HG02884 (cell line): ENCODE data around the gene NFX1.
"Not testable (repeated sequence)": the region's sequence is repeated elsewhere in the genome, so short reads cannot be mapped to it uniquely, and the experiment has no call there.

ENCODE experiments used
- ATAC-seq: cut with Tn5 transposase; IDR thresholded peaks from one replicate; pipeline ENCODE4 v1.9.1; 2021; ENCODE audit warnings: mild to moderate bottlenecking, moderate library complexity; ENCODE audit not compliant: unreplicated experiment

Gene NFX1

DNA sequence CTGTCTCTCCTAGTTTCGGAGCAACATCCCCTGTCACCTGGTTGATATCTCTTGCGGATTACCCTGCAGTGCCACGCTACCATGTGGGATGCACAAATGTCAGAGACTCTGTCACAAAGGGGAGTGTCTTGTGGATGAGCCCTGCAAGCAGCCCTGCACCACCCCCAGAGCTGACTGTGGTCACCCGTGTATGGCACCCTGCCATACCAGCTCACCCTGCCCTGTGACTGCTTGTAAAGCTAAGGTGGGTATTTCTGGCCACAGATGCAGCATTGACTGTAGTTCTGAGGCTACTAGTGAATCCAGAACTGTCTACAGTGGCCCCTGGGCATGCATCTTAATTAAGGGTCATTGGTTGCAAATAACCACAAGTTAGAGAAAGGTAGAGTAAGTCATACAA is 61.2 kb downstream of the NFX1 start:
- ATAC-seq, result no peak

- ATAC-seq, result no peak
Measured at GRCh38 chr9:33354651-33355211, 64.4 kb downstream of the NFX1 start.

DNA sequence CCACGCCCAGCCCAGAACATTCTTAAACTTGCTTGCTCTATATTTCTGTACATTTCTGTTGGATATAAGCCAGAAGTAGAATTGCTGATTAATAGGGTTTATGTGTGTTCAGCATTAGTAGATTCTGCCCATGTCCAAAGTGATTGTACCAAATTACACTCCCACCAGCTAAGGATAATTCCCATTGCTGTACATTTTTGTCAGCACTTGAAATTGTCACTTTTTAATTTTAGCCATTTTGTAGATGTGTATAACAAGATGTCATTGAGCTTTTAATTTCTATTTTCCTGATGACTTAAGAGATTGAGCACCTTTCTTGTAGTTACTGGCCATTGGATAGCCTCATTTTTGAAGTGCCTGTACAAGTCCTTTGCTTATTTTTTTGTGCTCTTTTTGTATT is 65.6 kb downstream of the NFX1 start:
- no peak for ATAC-seq

DNA sequence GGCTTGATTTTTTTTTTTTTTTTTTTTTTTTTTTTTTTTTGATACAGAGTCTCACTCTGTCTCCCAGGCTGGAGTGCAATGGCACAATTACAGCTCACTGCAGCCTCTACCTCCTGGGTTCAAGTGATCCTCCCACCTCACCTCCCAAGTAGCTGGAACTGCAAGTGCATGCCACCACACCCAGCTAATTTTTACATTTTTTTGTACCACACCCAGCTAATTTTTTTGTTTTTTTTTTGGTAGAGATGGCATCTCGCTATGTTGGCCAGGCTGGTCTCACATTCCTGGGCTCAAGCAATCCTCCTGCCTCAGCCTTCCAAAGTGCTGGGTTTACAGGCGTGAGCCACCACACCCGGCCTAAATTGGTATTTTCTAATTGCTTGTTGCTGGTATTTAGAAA is 68.3 kb downstream of the NFX1 start:
- ATAC-seq, result not testable (repeated sequence)

- no peak for ATAC-seq
Measured at GRCh38 chr9:33364127-33364526, 73.8 kb downstream of the NFX1 start.

GRCh38 chr9:33364814-33365213 is 74.5 kb downstream of the NFX1 start:
- not testable (repeated sequence) for ATAC-seq

GRCh38 chr9:33366979-33367480 is 76.7 kb downstream of the NFX1 start:
- ATAC-seq, result no peak

GRCh38 chr9:33372900-33373299 is 82.6 kb downstream of the NFX1 start:
- ATAC-seq, result no peak

DNA sequence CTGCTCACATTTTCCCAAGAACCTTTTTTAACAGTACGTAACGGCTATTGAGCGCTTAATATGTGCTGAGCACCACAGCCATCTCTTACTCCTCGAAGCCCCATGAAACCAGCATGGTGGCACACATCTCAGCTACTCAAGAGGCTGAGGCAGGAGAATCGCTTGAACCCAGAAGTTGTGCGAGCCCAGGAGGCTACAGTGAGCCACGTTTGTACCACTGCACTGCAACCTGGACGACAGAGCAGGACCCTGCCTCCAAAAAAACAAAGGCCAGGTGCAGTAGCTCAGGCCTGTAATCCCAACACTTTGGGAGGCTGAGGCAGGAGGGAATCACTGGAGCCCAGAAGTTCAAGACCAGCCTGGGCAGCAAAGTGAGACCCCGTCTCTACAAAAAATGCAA is 83.9 kb downstream of the NFX1 start:
- no peak for ATAC-seq

DNA sequence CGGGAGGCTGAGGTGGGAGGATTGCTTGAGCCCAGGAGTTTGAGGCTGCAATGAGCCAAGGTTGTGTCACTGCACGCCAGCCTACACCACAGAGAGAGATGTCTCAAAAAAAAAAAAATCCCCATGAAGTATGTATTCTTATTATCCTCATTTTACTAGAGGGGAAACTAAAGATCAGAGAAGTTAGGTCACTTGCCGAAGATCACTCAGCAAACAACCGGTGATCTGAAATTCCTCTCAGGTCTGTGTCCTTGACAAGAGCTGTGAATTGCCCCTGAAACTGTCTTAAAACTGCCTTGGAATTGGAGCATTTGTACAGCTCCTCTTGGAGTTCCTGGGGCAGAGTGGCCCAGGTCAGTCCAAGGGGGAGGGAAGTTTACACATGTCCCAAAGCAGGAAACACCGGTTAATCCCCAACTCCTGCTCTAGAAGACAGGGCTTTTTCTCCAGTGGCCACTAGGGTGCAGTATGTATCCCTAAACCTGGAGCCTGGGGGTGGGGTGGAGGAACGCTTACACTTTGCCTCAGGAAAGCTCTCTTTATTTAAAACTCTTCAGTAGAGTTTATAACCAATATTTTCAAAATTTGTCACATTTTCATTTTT is 84.4 kb downstream of the NFX1 start:
- ATAC-seq, result peak; percentile 49

DNA sequence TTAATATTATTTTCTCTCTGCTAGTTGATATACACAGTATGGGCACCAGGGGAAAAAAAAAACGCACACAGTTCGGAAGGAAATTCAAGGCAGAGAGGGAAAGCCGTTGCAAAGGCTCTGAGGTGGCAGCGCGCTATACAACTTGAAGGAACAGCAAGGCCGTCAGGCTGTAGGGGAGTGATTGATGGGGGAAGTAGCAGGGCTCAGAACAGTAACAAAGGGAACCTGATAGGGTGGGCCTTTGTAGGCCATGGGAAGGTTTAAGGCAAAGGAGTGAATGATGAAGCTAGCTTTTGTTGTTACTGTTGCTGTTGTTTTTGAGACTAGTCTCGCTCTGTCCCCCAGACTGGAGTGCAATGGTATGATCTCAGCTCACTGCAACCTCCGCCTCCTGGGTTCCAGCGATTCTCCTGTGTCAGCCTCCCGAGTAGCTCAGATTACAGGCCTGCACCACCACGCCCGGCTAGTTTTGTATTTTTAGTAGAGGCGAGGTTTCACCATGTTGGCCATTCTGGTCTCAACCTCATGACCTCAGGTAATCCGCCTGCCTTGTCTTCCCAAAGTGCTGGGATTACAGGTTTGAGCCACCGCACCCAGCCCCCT is 85.0 kb downstream of the NFX1 start:
- peak; percentile 15 for ATAC-seq

- no peak for ATAC-seq
Measured at GRCh38 chr9:33375841-33376321, 85.6 kb downstream of the NFX1 start.

- ATAC-seq, result no peak
Measured at GRCh38 chr9:33377089-33377715, 86.9 kb downstream of the NFX1 start.

DNA sequence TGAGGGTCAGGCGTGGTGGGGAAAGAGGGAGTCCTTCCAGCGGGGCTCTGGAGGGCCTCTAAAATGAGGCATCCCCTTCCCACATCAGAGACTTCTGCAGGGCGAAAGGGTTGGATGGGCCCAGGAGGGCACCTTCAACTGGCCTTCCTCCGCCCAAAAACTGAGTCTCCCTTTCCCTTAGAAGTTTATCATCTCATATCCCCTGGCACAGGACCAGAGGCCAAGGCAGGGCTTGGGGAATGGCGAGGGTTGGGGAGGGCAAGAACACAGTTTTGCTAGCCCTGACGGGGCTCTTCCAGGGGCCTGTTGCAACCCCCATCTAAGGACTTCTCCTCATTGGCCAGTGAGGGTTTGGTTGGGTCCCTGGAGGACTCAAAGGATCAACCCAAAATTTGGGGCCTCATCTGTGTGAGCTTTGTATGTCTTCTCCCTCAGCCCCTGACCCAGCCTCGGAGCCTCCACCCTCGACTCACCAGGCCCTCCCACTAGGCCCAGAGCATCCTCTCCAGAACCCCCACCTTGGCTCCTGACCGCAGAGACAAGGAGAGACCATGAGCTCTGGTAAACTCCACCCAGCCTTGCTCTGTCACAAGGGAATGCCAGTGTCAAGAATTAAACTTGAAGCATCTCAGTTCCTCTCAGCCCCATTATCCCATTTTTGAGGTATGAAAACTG is 87.9 kb downstream of the NFX1 start:
- ATAC-seq, result no peak

DNA sequence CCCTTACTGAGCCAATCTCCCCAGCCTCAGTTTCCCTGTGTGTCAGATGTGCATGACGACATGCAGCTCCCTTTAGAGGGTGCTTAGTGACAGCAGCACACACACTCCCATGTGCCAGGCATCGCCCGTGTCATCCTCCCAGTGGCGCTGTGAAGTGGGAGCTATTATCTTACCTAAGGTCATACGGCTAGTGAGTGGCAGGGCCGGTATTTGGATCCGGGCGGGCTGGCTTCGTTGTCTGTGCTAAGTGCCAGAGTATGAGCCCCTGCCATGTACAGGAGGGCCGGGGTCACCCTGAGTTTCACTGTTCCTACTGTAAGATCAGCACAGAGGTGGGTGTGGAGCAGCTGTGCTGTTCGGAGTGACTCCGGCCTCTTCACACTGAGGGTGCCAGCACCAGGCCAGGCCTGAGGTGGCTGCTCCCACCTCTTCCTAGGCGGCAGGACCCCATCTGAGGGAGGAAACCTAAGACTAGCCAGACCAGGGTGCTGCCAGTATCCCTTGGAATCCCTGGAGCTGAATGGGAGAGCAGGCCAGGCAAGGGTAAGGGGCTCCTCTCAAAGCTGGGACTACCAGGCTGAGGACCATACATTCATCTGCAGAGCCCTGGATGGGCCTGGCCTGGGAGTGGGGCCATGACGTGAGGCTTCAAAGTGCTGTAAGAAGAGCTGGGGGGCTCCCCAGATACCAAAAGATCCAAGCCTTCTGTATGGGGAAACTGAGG is 89.5 kb downstream of the NFX1 start:
- no peak for ATAC-seq

- no peak for ATAC-seq
Measured at GRCh38 chr9:33380390-33381094, 90.2 kb downstream of the NFX1 start.

DNA sequence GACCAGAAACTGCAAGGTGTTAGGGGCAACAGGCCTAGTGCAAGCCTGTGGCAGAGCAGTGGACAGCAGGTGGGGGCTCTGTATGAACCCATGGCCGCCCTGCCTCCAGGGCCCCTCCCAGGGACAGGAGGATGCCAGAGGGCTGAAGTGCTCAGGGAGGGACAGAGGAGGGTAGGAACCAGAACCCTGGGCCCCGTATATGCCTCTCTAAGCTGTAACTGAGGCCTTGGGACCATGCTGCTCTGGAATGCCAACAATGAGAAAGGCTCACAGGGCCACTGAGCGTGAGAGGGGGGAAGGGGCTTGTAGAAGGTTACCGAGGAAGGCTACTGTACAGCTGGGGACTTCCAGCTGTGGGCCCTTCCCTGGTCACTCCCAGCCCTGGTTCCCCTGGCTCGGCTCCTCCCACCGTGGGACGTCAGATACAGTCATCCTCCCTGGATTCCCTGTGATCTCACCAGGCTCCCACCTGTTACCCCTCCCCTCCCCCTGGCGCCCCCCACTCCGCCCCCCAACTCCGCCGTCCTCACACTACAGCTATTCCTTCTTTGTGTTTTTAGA is 91.0 kb downstream of the NFX1 start:
- ATAC-seq, result no peak

- ATAC-seq, result not testable (repeated sequence)
Measured at GRCh38 chr9:33382397-33382796, 92.1 kb downstream of the NFX1 start.

- not testable (repeated sequence) for ATAC-seq
Measured at GRCh38 chr9:33383396-33383795, 93.1 kb downstream of the NFX1 start.

GRCh38 chr9:33385536-33385935 is 95.2 kb downstream of the NFX1 start:
- ATAC-seq, result not testable (repeated sequence)
